C4-2B (cell line): Measurements from ENCODE around the gene FHOD3.

Experiments used
- H3K27ac ChIP-seq: fragments of 450-650 bp; 2 replicates; pipeline ENCODE4 v1.5.1; 2017
- CTCF ChIP-seq: fragments of 450-650 bp; conservative IDR thresholded peaks from 2 replicates; pipeline ENCODE4 v1.5.1; 2017; ENCODE audit warnings: mild to moderate bottlenecking
- ZFX ChIP-seq: fragments of 450-650 bp; IDR thresholded peaks from 2 replicates; pipeline ENCODE4 v1.6.1; 2017

FHOD3 gene

GRCh38 chr18:36436387-36436786 lies 138.9 kb downstream of the FHOD3 start:
- H3K27ac ChIP-seq: no peak overlapping the region
- TF ChIP-seq ZFX (no peak), CTCF (no peak)

GRCh38 chr18:36440614-36441013 lies 143.1 kb downstream of the FHOD3 start:
- no peak overlapping the region for H3K27ac ChIP-seq
- TF ChIP-seq CTCF (no peak), ZFX (no peak)

GRCh38 chr18:36441426-36442240 lies 144.1 kb downstream of the FHOD3 start:
- H3K27ac ChIP-seq: no peak overlapping the region
- TF ChIP-seq ZFX (no peak), CTCF (no peak)

DNA sequence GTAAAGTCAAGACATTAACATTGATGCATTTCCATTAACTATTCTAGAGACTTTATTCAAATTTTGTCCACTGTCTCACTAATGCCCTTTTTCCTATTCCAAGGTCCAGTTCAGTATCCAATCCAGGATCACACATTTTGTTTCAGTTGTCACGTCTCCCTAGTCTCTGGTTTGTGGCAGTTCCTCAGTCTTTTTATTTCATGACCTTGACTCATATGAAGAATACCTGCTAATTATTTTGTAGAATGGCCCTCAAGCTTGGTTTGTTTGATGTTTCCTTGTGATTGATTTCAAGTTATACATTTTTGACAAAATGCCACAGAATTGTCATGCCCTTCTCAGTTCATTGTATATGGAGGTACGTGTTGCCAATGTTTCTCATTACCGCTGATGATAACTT lies 145.2 kb downstream of the FHOD3 start:
- no peak for TF ChIP-seq ZFX
- TF ChIP-seq CTCF: no peak
- H3K27ac ChIP-seq: no peak overlapping the region

GRCh38 chr18:36446059-36446458 lies 148.5 kb downstream of the FHOD3 start:
- no peak for TF ChIP-seq ZFX
- TF ChIP-seq CTCF: no peak
- no peak overlapping the region for H3K27ac ChIP-seq

DNA sequence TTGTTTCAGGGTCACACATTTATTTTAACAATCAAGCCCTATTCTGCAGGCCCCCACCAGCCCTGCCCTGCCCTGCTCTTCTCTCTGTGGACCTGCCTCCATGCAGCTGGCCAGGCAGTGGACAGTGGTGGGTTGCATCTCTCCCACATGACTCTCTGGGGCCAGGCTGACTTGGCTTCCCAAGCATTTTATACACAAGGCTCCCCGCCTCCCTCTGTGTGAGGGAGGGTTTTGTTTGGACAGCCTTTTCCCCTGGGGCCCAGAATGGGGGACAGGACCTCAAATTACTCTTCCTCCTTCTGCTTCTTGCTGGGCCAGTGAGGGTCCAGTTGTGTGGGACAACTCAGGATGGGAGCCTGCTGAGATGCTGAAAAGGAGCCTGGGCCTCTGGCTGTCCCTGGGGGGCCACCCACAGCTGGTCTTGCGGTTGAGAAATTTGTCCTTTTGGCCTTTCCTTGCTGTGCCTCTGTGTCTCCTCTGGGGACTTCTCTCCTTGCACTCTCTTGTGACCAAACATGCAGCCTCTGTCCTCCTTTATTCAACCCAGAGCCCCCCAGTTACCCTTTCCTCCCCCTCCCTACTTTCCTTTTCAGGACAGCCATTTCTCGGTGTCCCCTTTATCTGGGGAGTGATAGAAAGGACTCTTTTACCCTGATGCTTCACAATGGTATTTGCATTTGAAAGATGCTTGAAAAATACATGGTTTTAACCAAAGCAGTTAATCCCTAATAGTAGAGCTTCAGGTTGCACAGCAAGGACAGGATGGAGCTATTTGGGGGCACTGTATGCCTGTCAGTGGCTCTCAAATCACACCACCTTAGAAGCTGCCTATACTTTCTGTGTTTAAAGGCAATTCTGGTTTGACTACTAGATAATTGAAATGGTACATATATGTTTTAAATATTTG lies 151.1 kb downstream of the FHOD3 start:
- no peak for TF ChIP-seq ZFX
- TF ChIP-seq CTCF: no peak
- H3K27ac ChIP-seq: no peak overlapping the region

- TF ChIP-seq CTCF (no peak), ZFX (no peak)
- no peak overlapping the region for H3K27ac ChIP-seq
These were observed 151.9 kb downstream of the FHOD3 start for GRCh38 chr18:36449451-36449850.
